ENCODE results near the gene TNP2. TPM values are rescaled to one million over a fixed set of nuclear protein-coding genes. Genes with fewer than 3 reads are reported as not detected.

TNP2 gene
- total and polyA plus RNA-seq, 9 of the 15 experiments (the other 6 are each of a cell fraction or from before 2014, with no cell fraction given): not detected

GRCh38 chr16:11254913-11255736, 14.0 kb downstream of the TNP2 start (continued):
- TF ChIP-seq ZNF507 (tag; conservative IDR thresholded peaks at IDR 0.05) (no peak), ZNF174 (CRISPR knock-in tag; IDR thresholded peaks at IDR 0.05) (no peak), POU5F1 (IDR thresholded peaks at IDR 0.05; ENCODE audit: borderline replicate concordance, low read depth, low read length, partially characterized antibody) (no peak), POLR3G (IDR thresholded peaks at IDR 0.05; ENCODE audit: extremely low read depth, insufficient read length, insufficient replicate concordance) (no peak), SRSF7 (optimal IDR thresholded peaks at IDR 0.05; ENCODE audit: low read depth, low read length) (no peak), PHF8 (IDR thresholded peaks at IDR 0.05; ENCODE audit: borderline replicate concordance, low read length) (peak; percentile 46; the same call in 1 of the 2 replicates), KHSRP (IDR thresholded peaks at IDR 0.05) (no peak), ZNF133 (CRISPR knock-in tag; IDR thresholded peaks at IDR 0.05) (0 out of 2 replicates have a peak, but pooled peaks have one; percentile 14), HIVEP1 (CRISPR knock-in tag; IDR thresholded peaks at IDR 0.05) (0 out of 2 replicates have a peak, but pooled peaks have one; percentile 76), IRF2 (CRISPR knock-in tag; IDR thresholded peaks at IDR 0.05) (peak; percentile 98), ETS1 (conservative IDR thresholded peaks at IDR 0.05; ENCODE audit: control insufficient read depth, low read depth, low read length) (peak; percentile 76), ZNF134 (CRISPR knock-in tag; conservative IDR thresholded peaks at IDR 0.05) (no peak), XRCC4 (IDR thresholded peaks at IDR 0.05; ENCODE audit: extremely low read depth, insufficient read depth, insufficient read length) (no peak), YBX1 (IDR thresholded peaks at IDR 0.05) (no peak), ZNF263 (CRISPR knock-in tag; IDR thresholded peaks at IDR 0.05; ENCODE audit: borderline replicate concordance) (peak; percentile 98), ZNF639 (CRISPR knock-in tag; conservative IDR thresholded peaks at IDR 0.05 in 1 of 2, IDR thresholded peaks at IDR 0.05 in 1 of 2) (peak in 1 of 2 experiments; percentile 52; a peak in 1 of 4 replicates), ZNF146 (CRISPR knock-in tag; IDR thresholded peaks at IDR 0.05; ENCODE audit: unreplicated experiment) (no peak), NKRF (IDR thresholded peaks at IDR 0.05; ENCODE audit: borderline replicate concordance) (no peak)
- TF ChIP-seq, protein P1, sequence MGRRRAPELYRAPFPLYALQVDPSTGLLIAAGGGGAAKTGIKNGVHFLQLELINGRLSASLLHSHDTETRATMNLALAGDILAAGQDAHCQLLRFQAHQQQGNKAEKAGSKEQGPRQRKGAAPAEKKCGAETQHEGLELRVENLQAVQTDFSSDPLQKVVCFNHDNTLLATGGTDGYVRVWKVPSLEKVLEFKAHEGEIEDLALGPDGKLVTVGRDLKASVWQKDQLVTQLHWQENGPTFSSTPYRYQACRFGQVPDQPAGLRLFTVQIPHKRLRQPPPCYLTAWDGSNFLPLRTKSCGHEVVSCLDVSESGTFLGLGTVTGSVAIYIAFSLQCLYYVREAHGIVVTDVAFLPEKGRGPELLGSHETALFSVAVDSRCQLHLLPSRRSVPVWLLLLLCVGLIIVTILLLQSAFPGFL (CRISPR knock-in tag; IDR thresholded peaks at IDR 0.05): no peak
- TF ChIP-seq, protein P2, sequence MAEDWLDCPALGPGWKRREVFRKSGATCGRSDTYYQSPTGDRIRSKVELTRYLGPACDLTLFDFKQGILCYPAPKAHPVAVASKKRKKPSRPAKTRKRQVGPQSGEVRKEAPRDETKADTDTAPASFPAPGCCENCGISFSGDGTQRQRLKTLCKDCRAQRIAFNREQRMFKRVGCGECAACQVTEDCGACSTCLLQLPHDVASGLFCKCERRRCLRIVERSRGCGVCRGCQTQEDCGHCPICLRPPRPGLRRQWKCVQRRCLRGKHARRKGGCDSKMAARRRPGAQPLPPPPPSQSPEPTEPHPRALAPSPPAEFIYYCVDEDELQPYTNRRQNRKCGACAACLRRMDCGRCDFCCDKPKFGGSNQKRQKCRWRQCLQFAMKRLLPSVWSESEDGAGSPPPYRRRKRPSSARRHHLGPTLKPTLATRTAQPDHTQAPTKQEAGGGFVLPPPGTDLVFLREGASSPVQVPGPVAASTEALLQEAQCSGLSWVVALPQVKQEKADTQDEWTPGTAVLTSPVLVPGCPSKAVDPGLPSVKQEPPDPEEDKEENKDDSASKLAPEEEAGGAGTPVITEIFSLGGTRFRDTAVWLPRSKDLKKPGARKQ (CRISPR knock-in tag; IDR thresholded peaks at IDR 0.05): no peak

Data from K562 (cell line).